Measurements from ENCODE around the gene TSPAN15.
"Not testable (repeated sequence)": the region's sequence is repeated elsewhere in the genome, so short reads cannot be mapped to it uniquely, and the experiment has no call there.

The TSPAN15 gene

DNA sequence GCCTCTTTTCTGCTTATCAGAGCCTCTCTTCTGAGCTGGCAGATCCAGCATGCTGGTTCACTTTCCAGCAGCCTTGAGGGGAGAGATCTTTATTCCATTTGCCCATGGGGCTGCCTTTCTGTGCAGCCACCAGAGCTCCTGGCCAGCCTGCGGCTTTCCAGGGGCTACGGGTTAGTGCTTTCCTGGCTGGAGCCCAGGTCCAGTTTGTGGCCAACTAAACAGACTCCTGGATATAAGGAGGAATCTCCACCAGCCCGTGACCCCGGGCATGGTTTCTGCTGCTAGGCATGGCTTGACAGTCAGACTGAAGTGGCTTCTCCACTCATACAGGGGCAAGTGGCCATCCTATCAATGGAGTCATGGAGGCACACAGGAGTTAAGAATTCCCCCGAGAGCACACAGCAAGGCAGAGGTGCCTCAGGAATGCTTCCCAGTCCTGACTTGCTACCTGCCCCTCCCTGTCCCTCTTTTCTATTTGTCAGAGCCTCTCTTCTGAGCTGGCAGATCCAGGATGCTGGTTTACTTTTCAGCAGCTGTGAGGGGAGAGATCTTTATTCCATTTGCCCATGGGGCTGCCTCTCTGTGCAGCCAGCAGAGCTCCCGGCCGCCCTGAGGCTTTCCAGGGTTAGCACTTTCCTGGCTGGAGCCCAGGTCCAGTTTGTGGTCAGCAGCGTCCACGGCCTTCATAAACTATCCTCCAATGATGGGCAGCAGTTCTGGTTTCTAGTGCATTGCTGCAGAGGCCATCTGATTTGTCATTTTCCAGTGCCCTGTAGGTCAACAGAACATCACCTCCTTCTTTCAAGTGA, 35.9 kb downstream of the TSPAN15 start:
- no peaks in the 10 kb centered on the region for H3F3A ChIP-seq (ENCODE audit: control insufficient read depth, insufficient read depth)
- no peaks in the 10 kb centered on the region for H3K27me3 ChIP-seq (ENCODE audit: control insufficient read depth, low read length)
- H3K9me2 ChIP-seq (replicated peaks; ENCODE audit: control insufficient read depth, low read length), result no peaks in the 10 kb centered on the region
- no peaks in the 10 kb centered on the region for H3K79me2 ChIP-seq (ENCODE audit: control insufficient read depth, low read length)
- no peaks in the 10 kb centered on the region for H3K36me3 ChIP-seq (ENCODE audit: control insufficient read depth, low read length)
- H3K27ac ChIP-seq (ENCODE audit: low read depth, low read length), result no peak overlapping the region
- no peak overlapping the region for H3K4me2 ChIP-seq (ENCODE audit: low read length)
- H3K4me1 ChIP-seq (ENCODE audit: control insufficient read depth, low read length), result no peaks in the 10 kb centered on the region
- no peaks in the 10 kb centered on the region for H4K20me1 ChIP-seq (ENCODE audit: control insufficient read depth, insufficient read depth, low read depth, low read length)
- no peak overlapping the region for H3K4me3 ChIP-seq (ENCODE audit: low read length)
- TF ChIP-seq, protein P1, sequence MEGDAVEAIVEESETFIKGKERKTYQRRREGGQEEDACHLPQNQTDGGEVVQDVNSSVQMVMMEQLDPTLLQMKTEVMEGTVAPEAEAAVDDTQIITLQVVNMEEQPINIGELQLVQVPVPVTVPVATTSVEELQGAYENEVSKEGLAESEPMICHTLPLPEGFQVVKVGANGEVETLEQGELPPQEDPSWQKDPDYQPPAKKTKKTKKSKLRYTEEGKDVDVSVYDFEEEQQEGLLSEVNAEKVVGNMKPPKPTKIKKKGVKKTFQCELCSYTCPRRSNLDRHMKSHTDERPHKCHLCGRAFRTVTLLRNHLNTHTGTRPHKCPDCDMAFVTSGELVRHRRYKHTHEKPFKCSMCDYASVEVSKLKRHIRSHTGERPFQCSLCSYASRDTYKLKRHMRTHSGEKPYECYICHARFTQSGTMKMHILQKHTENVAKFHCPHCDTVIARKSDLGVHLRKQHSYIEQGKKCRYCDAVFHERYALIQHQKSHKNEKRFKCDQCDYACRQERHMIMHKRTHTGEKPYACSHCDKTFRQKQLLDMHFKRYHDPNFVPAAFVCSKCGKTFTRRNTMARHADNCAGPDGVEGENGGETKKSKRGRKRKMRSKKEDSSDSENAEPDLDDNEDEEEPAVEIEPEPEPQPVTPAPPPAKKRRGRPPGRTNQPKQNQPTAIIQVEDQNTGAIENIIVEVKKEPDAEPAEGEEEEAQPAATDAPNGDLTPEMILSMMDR (IDR thresholded peaks at IDR 0.05; ENCODE audit: low read depth, low read length, poor library complexity, severe bottlenecking), result no peak
- TF ChIP-seq EZH2phosphoT487 (IDR thresholded peaks at IDR 0.05; ENCODE audit: borderline replicate concordance, low read length), result no peak
- H3K9me3 ChIP-seq (ENCODE audit: control insufficient read depth, insufficient read depth, low read length), result peaks cover 14% of the 10 kb centered on the region; the same call in 1 of the 2 replicates

DNA sequence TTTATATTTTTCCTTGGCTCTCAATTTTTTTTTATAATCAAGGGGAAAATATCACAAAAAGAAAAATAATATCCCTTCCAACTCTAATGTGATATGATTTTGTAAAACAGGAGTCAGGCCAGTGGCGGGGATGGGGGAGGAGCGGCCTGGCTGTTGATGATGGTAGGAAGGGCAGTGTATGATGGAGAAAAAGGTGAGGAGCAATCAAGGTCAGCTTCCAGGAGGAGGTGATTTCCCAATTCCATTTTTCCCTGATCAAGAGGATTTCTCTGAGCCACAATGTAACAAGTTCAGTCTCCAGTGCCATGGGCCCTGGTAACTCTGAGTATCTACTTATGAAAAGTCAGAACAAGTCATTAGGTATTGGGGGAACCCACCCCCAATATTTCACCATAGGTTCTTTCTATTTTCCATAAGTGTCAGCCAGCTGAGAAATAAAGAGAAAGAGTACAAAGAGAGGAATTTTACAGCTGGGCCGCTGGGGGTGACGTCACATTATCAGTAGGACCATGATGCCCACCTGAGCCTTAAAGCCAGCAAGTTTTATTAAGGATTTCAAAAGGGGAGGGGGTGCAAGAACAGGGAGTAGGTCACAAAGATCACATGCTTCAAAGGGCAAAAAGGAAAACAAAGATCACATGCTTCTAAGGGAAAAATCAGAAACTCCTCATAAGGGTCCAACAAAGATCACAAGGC, 37.0 kb downstream of the TSPAN15 start:
- H3K4me3 ChIP-seq (ENCODE audit: low read length); H3K4me1 ChIP-seq (ENCODE audit: control insufficient read depth, low read length); H3K4me2 ChIP-seq (ENCODE audit: low read length); H3F3A ChIP-seq (ENCODE audit: control insufficient read depth, insufficient read depth); H4K20me1 ChIP-seq (ENCODE audit: control insufficient read depth, insufficient read depth, low read depth, low read length); H3K9me2 ChIP-seq (replicated peaks; ENCODE audit: control insufficient read depth, low read length); H3K27me3 ChIP-seq (ENCODE audit: control insufficient read depth, low read length); H3K36me3 ChIP-seq (ENCODE audit: control insufficient read depth, low read length); H3K27ac ChIP-seq (ENCODE audit: low read depth, low read length); H3K79me2 ChIP-seq (ENCODE audit: control insufficient read depth, low read length): not testable (repeated sequence)
- peaks cover 14% of the 10 kb centered on the region; the same call in 1 of the 2 replicates for H3K9me3 ChIP-seq (ENCODE audit: control insufficient read depth, insufficient read depth, low read length)

DNA sequence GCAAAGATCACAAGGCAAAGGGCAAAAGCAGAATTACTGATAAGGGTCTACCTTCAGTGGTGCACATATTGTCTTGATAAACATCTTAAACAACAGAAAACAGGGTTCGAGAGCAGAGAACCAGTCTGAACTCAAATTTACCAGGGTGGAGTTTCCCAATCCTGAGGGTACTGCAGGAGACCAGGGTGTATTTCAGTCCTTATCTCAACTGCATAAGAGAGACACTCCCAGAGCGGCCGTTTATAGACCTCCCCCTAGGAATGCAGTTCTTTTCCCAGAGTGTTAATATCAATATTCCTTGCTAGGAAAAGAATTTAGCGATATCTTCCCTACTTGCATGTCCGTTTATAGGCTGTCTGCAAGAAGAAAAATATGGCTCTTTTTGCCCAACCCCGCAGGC, 37.6 kb downstream of the TSPAN15 start:
- H3K4me2 ChIP-seq (ENCODE audit: low read length); H3K9me2 ChIP-seq (replicated peaks; ENCODE audit: control insufficient read depth, low read length); H3K4me1 ChIP-seq (ENCODE audit: control insufficient read depth, low read length); H4K20me1 ChIP-seq (ENCODE audit: control insufficient read depth, insufficient read depth, low read depth, low read length); H3F3A ChIP-seq (ENCODE audit: control insufficient read depth, insufficient read depth); H3K27ac ChIP-seq (ENCODE audit: low read depth, low read length); H3K27me3 ChIP-seq (ENCODE audit: control insufficient read depth, low read length); H3K36me3 ChIP-seq (ENCODE audit: control insufficient read depth, low read length); H3K4me3 ChIP-seq (ENCODE audit: low read length); H3K79me2 ChIP-seq (ENCODE audit: control insufficient read depth, low read length): not testable (repeated sequence)
- H3K9me3 ChIP-seq (ENCODE audit: control insufficient read depth, insufficient read depth, low read length), result peaks cover 14% of the 10 kb centered on the region; the same call in 1 of the 2 replicates

DNA sequence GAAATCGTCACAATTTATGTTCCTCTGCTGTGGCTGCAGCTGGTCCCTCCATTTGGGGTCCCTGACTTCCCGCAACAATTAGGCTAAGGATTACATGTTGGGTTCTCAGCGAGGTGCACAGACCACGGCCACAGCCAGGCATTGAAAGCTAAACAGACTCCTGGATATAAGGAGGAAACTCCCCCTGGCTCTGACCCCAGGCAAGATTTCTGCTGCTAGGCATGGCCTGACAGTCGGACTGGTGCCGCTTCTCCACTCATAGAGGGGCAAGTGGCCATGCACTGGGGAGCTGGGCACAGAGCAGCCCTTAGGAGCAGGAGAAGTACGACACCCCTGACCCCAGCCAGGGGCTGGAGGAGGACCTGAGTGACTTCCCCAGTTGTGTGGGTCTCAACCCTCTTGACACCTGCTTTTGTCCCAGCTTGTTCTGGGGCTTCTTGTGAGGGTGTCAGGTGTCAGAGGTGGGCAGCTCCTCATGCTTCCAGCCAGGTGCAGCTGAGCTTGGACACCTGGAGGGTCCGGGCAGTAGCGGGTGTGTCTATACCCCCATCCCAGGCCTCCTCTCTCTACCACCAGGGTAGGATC, 38.3 kb downstream of the TSPAN15 start:
- no peak overlapping the region for H3K27ac ChIP-seq (ENCODE audit: low read depth, low read length)
- no peak overlapping the region for H3K4me2 ChIP-seq (ENCODE audit: low read length)
- H3K4me1 ChIP-seq (ENCODE audit: control insufficient read depth, low read length), result no peaks in the 10 kb centered on the region
- no peaks in the 10 kb centered on the region for H3K27me3 ChIP-seq (ENCODE audit: control insufficient read depth, low read length)
- no peaks in the 10 kb centered on the region for H3F3A ChIP-seq (ENCODE audit: control insufficient read depth, insufficient read depth)
- no peaks in the 10 kb centered on the region for H3K79me2 ChIP-seq (ENCODE audit: control insufficient read depth, low read length)
- H3K9me3 ChIP-seq (ENCODE audit: control insufficient read depth, insufficient read depth, low read length), result peaks cover 14% of the 10 kb centered on the region; the same call in 1 of the 2 replicates
- TF ChIP-seq, protein P1 (IDR thresholded peaks at IDR 0.05; ENCODE audit: low read depth, low read length, poor library complexity, severe bottlenecking), result no peak
- no peak for TF ChIP-seq EZH2phosphoT487 (IDR thresholded peaks at IDR 0.05; ENCODE audit: borderline replicate concordance, low read length)
- no peaks in the 10 kb centered on the region for H3K9me2 ChIP-seq (replicated peaks; ENCODE audit: control insufficient read depth, low read length)
- H3K36me3 ChIP-seq (ENCODE audit: control insufficient read depth, low read length), result no peaks in the 10 kb centered on the region
- no peaks in the 10 kb centered on the region for H4K20me1 ChIP-seq (ENCODE audit: control insufficient read depth, insufficient read depth, low read depth, low read length)
- H3K4me3 ChIP-seq (ENCODE audit: low read length), result no peak overlapping the region

All from DOHH2 (cell line).